HG02884 (cell line): ENCODE data around the gene LCP2.

Experiments
- ATAC-seq: cut with Tn5 transposase; IDR thresholded peaks from one replicate; pipeline ENCODE4 v1.9.1; 2021; ENCODE audit warnings: mild to moderate bottlenecking, moderate library complexity; ENCODE audit not compliant: unreplicated experiment

The LCP2 gene

DNA sequence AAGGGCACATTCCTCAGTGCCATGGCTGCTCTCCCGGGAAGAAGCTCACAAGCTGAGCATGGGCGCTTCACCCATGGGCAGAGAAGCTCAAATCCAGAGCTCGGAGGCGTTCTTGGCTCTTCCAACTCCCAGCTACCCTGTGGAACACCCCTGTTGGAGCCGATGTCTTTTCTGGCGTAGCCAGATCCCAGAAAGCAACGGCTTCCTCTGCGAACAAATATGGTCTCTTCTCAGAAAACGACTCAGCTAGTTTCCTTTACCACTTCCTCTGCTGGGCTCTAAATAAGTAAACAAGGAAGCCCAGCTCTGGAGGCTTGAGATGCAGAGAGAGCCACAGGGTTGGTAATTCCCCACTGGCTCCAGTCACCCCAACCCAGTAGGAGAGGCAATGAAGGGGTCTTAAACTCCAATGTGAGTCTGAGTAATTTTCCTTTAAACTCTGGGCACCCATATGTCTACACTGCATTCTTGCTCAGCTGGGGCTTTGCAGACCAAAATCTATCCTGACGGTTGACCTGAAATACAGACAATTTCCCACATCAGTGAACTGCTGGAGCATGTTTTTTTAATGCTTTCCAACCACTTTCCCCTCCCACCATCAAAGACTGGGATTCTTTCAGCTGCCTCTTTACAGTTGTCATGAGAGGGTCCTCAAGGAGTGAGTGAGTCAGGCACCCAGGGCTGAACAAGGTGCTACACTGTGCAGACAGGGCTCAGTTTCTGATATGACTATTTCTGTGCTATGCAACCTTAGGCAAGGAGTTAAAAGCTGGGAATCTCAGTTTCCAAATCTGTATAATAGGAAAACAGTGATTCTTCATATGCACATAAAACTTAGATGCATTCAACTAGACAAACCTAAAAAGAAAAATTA lies at the start of gene LCP2:
LCP2 (minus strand) TSS at position 189 of the 874 bp plus-strand sequence; CDS start at position 23, 166 bp downstream.
- peak; percentile 41 for ATAC-seq

DNA sequence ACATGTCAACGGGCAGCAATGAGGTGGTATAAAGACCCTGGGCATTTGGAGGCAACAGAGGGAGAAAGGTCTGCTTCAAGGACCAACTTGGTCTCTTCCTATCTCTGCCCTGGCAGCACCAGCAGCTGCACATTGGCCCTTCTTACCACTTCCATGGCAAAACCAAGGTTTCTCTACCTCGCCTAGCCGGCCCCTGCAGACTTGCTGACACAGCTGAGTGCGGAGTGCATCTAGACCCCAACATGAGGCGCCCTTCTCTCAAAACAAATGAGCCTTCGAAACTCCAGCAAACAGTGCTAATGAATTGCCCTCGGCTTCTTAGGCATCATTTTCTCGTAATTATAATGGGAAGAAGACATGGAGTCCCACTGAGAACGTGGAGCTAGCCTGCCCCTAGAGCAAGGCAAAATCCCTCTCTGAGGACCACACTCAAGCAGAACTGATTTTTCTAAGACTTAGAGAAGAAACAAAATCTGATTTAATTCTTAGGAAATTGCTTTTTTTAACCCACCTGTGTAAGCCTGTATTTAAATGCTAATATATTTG lies 49.5 kb upstream of the LCP2 start:
- no peak for ATAC-seq

DNA sequence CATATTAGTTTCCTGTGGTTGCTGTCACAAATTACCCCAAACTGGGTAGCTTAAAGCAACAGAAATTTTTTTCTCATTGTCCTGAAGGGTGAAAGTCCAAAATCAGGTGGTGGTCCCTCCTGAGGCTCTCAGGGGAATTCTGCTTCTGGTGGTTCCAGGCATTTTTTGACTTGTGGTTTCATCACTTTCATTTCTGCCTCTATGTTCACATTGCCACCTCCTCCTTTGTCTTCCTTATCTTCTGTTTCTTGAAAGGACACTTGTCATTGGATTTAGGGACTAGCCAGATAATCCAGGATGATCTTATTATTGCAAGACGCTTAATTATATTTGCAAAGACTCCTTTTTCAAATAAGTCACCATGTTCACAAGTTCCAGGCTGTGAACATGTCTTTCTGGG lies 48.4 kb upstream of the LCP2 start:
- no peak for ATAC-seq

DNA sequence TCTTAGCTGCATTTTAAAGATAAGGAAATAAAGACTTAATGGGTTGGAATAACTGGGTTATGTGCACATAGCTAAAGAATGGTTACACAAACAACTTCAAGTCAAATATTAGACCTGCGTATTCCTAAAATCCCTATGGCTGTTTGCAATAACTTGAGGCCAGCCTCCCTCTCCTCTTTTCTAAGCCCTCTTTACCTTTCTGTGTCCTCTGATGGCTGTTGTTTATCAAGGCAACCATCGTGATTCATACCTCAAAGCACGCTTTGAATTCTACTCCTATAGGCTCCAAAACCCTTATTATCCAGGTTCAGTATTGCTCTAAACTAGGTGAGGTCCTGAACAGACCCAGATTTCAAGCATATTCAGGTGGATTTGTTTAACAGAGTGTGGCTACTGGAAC lies 45.6 kb upstream of the LCP2 start:
- ATAC-seq, result no peak

DNA sequence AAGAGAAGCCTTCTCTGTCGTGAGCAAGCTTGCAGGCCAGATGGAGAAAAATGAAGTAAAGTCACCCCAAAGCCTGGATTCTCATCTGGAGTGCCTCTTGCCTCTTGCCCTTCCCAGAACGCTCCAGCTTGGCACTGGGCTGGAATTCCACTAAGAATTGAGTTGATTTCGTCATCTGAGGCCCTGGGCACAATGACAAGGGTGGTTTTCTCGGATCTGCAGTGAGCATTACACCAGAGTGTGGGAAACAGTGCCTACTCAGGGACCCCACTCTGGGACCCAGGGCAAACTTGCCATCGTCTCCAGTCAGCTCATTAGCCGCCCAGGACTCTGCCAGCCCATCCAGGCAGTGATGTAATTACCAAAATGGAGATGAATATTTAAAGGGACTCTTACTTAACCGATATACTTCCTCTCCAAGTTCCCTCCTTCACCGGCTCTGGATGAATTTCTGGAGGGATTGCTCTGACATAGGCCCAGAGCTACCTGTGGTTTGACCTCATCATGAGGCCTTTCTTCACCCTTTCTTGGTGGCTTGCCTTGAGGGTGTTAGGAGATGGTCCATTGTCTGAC lies 44.7 kb upstream of the LCP2 start:
- no peak for ATAC-seq

DNA sequence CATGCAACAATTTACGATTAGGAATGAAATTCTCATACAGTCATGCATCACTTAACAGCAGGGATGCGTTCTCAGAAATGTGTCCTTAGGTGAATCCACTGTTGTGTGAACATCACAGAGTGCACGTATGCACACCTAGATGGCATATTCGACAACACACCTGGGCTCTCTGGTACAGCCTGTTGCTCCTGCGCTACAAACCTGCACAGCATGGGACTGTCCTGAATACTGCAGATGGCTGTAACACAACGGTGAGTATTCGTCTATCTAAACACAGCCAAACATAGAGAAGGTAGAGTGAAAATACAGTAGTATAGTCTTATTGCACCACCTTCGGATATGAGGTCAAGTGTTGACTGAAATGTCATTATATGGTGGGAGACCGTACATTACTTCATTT lies 44.0 kb upstream of the LCP2 start:
- ATAC-seq, result no peak

DNA sequence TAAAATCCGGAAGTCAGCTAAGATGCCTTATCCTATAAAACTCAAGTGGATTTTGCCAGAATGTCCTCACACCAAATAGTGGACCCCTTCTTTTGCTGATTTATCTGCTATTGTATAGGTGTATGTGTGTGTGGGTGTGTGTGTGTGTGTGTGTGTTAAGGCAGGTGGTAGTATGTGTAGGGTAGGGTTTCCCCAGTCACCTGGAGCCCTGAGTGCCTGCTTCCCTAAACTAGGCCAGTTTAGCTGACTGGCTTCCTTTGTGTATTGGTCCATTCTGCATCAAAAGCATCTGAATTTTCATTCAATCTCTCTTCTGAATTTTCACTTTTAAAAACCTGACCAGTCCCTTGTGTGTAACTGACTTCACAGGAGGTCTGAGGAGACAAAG lies 42.2 kb upstream of the LCP2 start:
- ATAC-seq, result no peak

DNA sequence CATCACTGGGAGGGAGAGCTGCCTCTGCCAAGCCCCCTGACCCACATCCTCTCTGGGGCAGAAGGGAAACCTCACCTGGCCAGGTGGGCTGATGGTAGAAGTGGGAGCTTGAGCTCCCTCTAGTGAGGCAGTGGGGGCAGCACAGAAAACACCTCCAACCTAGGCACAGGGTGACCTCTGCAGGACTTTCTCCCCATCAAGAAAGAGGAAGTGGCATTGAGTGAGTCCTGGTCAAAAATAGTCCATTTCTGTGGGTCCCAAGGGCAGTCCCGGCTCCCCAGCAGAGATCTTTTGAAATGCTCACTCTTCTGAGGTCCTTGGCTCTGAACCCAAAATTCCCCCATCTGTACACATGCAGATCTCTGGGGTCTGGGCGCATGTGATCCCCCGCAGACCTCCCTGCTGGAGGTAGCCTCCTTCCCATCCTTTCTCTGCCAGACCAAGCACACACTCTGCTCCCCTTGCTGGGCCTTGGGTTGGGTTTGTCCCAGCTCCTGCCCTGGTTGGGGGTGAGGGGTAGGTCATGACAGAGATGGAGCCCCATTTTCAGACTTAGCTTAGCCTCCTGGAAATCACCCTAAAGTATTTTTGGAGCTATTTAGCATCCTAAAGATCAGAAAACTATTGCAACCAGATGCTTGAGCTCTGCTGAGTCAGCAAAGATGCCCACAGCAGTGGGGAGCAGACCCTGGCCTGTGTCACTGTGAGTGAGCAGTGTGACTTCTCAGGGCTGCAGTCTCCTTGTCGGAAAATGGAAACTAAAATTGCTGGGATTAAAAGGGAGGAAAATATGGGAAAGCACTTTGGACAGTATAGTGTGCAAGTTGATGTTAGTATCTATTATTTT lies 41.6 kb upstream of the LCP2 start:
- ATAC-seq, result peak; percentile 87

DNA sequence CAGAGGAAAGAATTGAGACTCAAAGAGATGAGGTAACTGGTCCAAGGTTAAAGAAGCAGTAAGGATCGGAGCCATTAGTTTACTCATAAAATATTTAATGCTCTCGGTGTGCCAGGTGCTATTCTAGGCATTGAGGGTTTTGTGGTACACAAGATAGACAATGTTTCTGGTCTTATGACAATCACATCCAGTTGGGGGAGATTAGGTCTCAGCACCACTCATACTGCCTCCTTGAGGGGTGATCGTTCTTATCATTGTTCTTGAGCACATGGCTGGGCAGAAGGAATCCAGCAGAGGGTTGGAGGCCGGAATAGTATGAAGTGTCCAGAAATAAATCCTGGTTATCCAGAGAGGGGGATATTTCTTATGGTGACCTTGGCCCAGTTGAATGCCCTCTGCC lies 40.7 kb upstream of the LCP2 start:
- no peak for ATAC-seq

DNA sequence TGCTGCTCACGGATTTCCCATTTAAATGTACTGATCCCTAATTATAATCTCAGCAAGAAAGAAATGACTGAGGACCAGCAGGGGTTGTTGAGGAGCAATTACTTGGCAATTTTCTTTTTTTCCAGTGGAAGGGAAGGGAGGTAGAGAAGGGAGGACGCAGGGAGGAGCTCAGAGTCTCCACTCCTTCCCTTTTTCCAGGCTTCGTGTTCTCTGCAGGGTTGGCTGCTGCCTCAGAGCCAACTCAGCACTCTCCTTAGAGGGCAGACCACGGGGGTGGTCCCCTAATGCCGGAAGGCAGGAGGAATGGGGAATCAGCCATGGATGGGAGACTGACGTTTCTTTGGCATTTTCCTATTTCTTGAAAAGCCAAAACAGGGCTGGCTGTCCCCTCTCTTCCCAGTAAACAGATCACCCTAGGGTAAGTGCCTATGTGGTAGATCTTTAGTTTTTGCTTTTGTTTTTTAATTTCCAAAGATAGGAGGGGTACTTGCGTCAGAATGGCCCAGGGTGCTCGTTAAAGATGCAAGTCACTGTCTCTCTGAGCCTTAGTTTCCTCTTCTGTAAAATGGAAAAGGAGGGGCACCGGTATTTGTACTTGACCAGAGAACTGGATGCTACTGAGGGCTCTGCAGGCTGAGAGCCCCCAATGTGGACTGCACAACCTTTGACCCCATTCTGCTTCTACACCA lies 39.6 kb upstream of the LCP2 start:
- no peak for ATAC-seq

DNA sequence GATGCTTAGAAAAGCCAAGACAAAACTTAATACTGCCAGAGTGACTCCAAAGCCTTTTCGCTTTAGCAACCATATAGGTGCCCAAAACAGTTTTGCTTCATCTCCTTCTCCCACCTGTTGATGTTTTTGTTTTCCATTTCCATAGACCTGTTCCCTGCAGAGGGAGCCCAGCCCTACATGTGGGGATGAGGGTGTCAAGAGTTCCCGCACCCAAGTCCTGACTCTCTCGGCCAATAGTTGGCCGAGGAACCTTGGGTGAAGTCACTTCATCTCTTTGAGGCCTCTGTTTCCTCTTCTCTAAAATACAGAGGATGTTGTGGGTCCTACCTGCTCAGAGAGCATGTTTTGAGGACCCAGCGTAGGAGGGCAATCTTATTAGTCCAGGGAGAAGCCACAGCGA lies 38.5 kb upstream of the LCP2 start:
- ATAC-seq, result no peak

DNA sequence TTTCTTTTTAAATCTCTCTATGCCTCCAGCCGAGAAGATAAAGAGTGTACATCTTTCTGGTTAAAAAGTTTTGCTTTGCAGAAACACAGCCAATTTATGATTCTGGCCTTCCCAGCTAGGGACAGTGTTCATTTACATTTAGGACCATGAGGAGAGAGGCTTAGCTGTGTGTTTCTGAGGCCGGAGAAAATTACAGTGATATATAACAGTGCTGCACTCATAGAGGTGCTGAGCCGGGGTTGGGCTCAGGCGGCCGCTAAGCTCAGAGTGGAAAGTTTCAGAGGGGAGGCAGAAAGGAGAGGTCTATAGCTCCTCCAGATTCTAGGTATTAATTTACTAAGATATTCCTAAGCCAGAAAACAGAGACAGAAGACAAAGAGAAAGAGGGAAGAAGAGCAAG lies 37.0 kb upstream of the LCP2 start:
- ATAC-seq, result no peak

DNA sequence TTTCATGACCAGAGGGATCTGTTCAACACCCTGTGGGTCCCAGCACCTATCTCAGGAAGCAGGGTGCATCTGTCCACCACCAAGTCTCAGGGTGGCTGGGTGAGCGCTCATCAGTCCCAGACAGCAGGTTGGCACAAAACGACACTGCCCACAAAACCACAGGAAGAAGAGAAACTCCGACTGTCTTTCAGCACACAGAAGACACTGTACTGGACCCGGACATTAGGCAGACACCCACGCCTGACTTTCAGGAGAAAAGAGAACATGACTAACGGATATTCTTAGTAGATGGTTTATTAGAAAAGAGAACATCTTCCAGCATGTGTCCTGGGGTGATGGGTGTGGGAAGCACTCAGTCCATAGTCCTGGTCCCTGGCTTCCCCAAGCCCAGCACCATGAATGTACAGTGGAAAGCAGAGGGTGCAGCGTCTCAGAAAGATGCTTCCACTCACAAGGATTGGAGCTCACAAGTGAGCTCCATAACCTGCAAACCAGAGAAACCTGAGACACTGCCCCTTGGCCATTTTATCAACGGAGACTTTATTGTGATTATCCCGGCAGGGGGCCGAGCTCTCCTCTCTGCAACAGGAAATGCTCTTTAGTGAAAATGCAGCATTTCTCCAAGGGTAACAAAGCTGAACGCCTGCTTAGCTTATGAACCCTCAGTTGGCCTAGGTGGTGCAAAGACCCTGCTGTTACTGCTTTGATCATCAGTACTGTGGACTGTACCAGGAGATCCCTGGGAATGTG lies 35.8 kb upstream of the LCP2 start:
- no peak for ATAC-seq

DNA sequence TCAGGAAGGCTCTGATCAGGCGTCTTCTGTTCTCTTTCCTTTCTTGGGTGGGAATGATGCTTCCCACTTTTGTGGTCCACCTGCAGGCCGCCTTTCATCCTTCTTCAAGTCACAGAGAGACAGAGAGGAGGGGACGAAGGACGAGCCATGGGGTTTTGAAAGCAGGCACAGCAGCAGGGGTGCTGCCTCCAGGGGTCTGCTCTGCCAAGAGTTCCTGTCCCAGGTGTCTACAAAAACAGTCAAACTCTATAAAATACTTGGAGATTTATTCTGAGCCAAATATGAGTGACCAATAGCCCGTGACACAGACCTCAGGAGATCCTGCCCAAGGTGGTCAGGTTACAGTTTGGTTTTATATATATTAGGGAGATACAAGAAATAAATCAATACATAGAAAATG lies 34.5 kb upstream of the LCP2 start:
- ATAC-seq, result no peak

DNA sequence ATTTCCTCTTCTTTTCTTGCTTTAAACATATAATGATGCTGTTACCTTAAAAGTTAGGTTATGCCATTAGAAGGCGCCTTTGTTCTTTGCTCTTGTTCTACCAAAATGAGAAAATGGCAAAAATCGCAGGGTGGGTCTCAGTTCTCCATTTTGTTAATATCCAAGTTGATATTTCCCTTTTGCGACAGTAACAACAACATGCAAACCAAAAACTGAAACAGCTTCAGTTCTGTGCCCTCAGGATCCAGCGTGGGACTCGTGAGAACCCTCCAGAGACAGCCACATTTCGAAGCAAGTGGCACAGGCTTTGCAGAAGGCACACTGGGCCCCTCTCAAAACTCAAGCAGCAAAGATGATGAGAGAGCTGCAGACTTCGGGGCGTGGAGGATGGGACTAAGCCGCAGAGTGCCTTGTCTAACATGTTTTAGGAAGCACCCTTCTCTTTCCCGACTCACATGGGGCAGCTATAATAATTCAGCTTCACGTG lies 33.0 kb upstream of the LCP2 start:
- ATAC-seq, result no peak

DNA sequence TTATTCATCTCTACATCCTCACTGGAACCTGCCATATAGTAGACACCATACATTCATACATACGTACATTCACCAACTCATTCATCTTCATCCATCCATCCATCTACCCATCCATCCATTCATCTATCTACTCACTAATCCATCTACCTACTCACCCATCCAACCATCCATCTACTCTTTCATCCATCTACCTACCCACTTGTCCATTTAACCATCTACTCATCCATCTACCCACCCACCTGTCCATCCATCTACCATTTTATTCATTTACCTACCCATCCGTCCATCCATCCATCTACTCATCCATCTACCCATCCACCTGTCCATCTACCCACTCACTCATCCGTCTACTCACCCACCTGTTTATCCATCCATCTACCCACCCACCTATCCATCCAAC lies 31.9 kb upstream of the LCP2 start:
- ATAC-seq, result no peak

DNA sequence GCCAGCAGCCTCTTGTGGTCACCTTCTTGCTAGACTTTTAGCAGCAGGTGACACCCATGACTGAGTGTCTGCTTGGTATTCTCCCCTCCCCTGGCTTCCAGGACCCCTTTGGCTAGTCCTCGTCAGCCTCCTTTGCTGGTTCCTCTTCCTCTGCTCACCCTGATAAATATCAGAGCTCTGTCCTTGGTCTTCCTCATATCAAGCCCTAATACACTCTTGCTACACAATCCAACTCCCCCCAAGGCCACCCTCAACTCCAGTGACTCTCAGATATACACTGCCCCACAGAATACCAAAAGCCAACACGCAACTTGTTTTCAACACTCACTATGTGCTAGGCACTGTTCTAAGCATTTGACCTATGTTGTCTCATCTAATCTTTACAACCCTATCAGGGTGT lies 30.3 kb upstream of the LCP2 start:
- ATAC-seq, result no peak

DNA sequence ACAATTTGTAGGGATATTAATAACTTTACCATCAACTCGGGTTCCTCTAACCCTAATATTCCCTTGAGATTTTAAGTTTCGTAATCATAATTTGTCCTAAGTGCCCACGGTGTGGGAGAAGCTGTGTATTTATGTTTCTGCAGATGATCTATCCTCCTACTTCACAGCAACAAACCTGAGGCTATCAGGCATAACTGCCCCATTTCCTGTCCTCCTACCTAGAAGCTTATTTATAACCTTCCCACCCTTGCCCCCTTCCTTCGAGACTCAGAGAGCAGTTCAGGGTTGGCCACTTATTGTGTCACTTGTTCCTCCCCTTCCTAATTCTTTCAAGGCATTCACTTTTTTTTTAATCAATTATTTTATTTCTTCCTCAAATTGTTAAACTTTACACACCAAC lies 29.6 kb upstream of the LCP2 start:
- peak; percentile 36 for ATAC-seq

DNA sequence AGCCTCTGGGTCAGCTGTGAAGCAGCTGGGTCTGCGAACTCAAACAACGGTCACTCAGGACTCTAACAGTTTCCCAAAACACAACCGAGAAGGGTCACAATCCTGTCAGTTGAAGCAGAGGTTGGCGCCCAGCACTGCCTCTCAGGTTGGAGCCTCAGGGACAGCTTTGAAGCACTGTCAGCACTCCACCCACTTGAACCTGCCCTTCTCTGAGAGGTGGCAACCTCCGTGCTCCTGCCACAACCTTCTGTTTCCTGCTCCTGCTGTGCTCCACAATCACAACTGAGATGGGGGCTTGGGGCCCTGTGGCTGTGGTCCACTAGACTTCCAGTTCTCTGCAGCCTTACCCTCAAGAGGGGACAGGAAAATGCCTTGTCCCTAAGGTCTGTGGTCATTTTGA lies 21.7 kb upstream of the LCP2 start:
- ATAC-seq, result no peak

DNA sequence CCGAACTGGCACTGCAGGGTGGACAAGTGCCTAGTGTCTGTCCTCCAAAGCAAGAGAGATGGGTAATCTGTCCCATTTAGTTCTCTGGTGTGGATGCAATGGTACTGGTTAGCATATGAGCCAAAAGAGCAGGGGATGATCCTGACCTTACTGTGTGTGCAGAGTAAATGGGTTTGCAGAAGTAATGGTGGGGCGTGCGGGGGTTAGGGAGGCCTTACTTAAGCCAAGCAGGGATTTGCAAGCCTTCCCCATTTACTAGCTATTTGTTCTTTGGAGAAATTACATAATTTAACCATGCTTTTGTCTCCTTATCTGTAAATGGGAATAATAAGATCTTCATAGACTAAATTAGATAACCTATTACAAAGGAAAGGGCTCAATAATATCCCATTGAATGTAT lies 19.9 kb upstream of the LCP2 start:
- ATAC-seq, result no peak
